DMS 273 treated with DMSO at 0.1 percent for 48 hours (cell line): ENCODE data around the gene EXT2.

Experiments
- DNase-seq: peaks from one replicate; lab custom pipeline; 2025; lab: John Stamatoyannopoulos, UW

EXT2 gene

DNA sequence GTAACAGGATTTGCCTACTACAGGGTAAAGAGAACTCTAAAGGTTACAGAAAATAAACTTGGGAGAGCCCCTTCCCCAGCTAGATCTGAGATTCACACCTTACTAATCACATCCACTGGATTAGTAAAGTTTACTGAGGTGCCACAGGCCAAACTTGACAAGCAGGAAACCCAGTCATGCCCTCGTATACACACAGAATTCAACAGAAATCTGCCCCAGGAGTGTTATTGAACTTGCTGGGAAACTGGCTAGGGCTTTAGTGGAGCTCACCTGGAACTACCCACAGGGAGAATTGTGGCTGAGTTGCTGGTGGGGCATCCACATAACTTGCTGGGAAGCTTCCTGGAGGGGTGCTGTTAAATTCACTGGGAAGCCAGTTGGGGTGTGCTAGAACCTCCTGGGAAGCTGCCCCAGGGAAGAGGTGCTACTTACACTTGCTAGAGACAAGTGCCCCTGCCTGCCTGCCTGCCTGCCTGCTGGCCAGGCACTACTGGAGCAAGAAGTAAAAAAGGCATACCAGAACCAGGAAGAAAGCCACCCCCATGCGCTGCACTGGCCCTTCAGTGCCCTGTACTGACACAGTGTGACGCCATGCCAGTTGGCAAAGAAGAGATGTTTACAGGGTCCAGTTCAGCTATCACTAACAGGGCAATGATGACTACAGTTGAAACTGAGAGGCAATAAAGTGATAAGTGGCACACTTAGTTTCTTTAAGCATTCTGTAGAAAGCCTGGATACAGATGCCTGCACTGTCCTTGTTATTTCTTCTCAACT is 108.0 kb downstream of the EXT2 start:
- no peak for DNase-seq

DNA sequence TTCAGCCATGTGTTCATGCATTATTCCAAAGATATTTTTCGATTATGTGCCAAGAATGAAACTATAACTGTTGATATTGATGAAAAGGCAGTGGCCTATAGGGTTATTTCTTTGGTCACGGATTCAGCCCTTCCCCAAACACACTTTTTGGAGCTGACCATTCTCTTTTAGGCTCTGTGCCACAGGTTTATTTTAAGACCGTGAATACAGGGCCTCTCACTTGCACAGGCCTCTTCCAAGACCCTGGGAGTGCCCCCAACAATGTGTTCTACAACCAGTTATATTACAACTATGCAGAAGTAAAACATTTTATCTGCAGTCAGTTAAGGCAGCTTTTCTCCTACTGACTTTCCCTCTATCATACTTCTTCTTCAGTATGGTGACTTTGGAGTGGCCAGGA is 109.9 kb downstream of the EXT2 start:
- DNase-seq = no peak

DNA sequence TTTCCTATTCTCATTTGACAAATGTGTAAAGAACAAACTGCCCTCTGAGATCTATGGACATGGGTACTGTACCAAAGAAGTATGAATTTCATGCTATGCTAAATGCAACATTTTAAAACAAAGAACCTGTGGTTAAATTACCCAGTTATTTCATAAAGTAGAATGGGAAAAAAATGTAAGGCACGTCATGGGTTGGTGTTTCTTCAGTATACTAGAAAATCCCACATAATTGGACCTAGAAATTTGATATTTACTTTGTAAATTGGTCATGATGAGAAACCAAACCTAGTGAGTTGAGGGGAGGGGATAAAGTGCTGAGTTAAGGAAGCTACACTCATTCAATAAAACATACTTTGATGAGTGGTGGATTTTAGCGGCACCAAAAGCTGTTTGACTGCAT is 110.4 kb downstream of the EXT2 start:
- no peak for DNase-seq

DNA sequence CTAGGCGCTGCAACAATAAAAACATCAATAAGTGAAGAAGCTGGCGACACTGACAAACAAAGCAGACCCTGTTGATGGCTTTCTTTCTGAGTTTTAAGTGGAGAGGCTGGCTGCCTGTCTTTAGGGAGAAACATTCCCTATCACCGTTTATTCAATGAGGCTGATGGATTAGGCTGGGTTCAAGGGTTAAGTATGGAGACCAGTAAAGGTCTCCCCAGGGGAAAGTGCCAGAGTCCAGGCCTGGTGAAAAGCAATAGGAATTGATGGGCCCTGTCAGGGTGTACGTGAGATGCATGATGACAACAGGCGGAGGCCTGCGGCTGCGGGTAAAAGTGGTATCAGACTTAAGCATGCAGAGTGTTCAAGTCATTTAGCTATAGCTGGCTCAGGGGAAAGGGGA is 111.8 kb downstream of the EXT2 start:
- DNase-seq = no peak

- no peak for DNase-seq
Observed at GRCh38 chr11:44208976-44209603, 113.6 kb downstream of the EXT2 start.

DNA sequence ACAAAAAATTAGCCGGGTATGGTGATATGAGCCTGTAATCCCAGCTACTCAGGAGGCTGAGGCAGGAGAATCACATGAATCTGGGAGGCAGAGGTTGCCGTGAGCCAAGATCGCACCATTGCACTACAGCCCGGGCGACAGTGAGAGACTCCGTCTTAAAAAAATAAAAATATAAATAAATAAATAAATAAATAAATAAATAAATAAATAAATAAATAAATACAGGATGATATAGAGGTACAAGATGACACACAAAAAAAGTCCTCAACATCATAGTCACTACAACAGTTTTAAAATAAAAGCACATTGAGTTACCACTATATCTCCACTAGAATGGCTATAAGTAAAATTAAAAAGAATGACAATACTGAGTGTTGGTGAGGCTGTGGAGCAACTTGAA is 116.7 kb downstream of the EXT2 start:
- no peak for DNase-seq

DNA sequence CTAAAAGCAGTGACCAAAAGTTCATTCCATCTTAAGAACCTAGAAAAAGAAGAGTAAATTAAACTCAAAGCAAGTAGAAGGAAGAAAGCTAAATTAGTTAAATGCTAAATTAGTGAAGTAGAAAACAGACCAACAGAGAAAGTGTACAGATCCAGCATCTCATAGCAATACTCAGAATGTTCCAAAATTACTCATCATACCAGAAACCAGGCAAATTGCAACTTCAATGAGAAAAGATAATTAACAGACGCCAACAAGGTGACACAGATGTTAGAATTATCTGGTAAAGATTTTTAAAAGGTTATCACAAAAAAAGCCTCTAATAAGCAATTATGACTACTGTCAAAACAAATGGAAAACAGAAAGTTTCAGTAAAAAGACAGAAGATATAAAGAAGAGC is 117.7 kb downstream of the EXT2 start:
- no peak for DNase-seq

GRCh38 chr11:44217432-44217831 is 122.0 kb downstream of the EXT2 start:
- no peak for DNase-seq

DNA sequence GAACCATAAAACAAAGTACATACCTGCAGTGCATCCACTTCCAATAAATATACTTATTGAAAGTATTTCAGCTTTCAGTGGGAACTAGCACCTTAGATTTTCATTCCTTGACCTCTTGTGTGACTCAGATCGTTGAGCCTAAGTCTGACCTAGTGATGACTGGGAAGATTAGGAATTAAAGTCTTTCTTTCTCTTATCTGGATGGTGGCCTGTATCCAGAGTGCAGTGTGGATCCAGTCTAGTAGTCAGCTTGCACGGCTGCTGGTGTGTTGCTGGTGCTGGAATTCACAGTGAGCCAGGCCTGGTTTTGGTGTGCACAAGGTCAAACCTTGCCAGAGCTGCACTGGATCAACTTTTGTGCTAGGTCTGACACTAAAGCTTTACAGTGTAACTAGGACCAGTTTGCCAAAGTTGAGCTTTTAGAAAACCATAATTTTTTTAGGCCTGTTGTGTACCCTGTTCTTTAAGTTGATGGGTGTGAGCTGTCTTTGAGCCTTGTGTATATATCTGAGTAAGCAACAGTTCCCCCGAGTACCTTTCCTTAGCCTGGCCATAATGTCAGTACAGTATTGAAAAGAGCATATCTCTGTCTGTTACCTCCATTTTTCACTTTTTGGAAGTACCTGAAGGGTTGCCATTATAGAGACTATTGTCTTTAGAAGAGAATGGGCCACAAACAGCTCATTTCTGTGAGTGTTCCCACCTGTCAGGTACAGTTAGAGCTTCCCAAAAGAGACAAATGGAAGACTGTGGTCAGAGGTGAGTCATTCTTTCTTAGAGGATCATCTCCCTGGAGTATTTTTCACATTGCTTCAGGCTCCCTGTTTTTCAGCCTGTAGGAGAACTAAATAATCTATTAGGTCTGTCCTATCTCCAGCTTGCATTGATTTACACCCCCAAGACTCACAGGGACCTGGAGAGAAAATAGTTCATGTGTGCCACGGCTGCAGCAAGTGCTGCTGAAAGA is 124.6 kb downstream of the EXT2 start:
- no peak for DNase-seq

DNA sequence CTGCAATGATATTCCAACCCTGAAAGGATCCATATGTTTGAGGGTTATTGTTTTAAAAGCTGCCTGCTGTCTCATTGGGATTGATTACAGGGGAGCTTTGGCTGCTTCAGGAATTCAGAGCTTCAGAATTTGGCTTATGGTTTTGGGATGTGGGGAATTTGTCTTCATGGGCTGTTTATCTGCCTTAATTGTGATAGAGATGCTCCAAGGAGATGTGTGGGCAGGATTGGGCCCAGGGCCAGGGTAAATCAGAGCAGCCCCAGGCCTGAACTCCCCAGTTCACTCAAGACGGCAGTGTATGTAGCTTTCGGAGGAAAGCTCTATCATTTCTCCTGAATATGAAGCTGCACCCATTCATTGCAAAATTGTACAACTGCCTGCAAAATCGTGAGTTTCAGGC is 126.0 kb downstream of the EXT2 start:
- no peak for DNase-seq

- DNase-seq = no peak
Observed at GRCh38 chr11:44221992-44222391, 126.5 kb downstream of the EXT2 start.

GRCh38 chr11:44223238-44223637 is 127.8 kb downstream of the EXT2 start:
- no peak for DNase-seq

DNA sequence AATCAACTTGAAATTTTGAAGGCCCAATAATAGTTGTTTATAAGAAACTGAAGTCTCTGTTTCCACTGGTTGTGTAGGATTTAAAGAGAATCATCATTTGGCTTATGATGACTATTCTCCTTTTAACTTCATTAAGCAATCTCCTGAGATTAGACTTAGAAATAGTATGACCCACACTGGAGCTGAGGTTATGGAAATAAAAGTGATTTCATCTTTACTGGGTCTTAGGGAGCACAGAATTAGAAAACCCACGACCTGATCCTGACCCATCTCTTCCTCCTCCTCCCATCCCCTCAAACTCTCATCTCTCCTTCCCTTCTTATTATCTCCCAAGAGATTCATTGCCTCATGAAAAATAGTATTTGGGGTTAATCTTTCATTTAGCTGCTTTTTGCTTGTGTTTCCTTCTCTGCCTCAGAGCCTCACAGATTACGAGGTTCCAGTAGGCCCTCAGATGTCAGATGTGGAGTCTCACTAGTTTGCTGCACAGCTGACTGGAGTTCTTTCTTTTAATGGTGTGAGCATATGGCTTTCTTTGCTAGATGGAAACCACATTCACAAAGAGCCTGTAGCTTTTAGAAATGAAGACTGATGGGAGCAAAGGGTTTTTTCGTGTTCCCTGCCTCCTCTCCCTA is 129.5 kb downstream of the EXT2 start:
- DNase-seq = no peak

DNA sequence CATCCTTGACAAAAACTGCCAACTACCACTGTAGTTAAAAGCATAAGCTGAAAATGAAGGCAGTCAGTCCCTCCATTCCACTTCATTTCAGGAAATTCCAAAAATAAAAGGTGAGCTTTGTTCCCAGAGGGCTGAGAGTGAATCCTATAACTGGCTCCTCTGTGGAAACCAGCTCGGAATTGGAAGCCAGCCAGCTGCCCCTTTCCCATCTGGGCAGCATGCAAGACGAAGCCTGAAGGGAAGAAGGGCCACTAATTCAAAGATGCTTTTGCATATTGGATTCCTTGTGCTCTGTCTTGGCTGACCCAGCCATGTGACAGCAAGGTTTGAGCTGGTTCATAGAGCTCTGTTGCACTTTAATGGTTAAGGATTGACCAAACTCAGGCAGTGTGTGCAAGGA is 131.0 kb downstream of the EXT2 start:
- DNase-seq = no peak

- no peak for DNase-seq
Observed at GRCh38 chr11:44226945-44227344, 131.5 kb downstream of the EXT2 start.

- DNase-seq = no peak
Observed at GRCh38 chr11:44228379-44228778, 132.9 kb downstream of the EXT2 start.

- no peak for DNase-seq
Observed at GRCh38 chr11:44229098-44229497, 133.6 kb downstream of the EXT2 start.

GRCh38 chr11:44229624-44230023 is 134.1 kb downstream of the EXT2 start:
- DNase-seq = no peak

DNA sequence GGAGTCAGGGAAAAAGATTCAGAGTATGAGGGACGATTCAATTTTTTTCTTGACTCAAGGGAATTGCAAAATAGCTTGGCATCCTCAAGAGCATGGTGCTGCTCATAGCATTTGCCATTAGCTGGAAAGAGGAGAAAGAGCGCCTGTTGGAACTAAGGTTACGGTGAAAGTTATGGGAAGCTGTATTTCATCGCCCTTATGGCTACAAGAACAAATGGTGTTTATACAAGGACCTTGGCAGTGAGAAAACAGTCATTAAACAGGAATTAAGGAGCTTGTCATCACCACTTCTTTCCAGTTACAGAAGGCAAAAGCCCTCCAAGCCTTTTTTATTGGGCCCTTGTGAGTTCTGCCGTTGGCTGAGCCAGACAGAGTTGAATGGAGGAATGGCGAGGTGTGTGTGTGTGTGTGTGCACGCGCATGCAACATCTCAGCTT is 140.3 kb downstream of the EXT2 start:
- no peak for DNase-seq

DNA sequence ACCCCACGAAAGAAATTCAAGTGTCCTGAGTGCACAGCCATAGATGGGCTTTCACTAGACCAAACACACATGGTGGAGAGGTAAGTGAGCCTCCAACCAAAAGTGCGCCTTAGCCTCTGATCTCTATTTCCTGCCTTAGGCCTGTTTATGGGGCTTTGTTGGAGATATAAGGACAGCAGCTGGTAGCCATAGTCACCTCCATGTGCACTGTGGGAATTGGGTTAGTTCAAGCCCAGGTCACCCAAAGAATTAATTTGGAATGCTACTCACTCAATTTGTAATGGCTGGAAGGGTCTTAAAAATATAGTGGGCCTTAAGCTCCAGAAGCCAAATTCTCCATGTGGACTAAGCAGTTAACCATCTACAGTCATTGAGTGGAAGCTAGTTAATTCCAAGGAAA is 140.8 kb downstream of the EXT2 start:
- no peak for DNase-seq

DNA sequence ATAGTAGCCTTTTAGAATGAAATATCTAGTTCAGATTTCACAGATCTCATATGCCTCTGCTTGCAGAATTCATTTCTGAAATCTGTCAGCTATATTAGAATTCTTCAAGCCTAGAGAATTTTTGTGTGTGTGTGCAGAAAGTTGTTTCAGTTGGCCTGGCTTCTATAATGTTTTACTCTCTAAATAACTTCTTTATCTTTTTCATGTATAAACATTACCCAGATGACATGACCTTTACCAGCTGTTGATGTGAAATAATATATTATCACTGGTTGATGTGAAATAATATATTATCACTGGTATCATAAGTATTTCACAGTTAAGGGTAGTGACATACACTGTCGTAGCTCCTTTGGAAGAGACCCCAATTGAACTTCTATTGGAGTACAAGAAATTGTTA is 141.7 kb downstream of the EXT2 start:
- no peak for DNase-seq

DNA sequence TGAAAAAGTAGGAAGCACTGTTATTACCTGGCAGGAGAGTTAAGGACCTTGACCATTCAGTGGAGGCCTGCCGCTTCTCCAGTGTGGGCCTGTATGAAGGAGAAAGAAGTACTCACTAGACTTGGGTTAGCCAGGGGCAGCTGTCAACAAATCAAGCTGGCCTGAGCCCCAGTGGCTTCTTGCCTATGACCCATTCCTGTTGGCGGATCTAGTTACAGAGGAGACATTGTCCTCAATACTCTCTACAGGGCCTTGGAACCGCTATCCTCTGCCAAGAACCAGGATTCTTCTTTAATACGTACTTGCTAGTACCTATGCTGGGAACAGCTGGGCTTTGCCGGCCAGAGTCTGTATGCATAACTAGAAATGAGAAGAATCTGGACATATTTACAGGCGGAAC is 146.4 kb downstream of the EXT2 start:
- no peak for DNase-seq
